GM18526 (cell line): Measurements from ENCODE around the gene MARCHF6.

Source experiments
- POLR2A ChIP-seq: IDR thresholded peaks from 3 replicates; pipeline ENCODE4 v1.6.1; 2011; ENCODE audit not compliant: insufficient read length; ENCODE audit errors: extremely low read depth

The MARCHF6 gene

DNA sequence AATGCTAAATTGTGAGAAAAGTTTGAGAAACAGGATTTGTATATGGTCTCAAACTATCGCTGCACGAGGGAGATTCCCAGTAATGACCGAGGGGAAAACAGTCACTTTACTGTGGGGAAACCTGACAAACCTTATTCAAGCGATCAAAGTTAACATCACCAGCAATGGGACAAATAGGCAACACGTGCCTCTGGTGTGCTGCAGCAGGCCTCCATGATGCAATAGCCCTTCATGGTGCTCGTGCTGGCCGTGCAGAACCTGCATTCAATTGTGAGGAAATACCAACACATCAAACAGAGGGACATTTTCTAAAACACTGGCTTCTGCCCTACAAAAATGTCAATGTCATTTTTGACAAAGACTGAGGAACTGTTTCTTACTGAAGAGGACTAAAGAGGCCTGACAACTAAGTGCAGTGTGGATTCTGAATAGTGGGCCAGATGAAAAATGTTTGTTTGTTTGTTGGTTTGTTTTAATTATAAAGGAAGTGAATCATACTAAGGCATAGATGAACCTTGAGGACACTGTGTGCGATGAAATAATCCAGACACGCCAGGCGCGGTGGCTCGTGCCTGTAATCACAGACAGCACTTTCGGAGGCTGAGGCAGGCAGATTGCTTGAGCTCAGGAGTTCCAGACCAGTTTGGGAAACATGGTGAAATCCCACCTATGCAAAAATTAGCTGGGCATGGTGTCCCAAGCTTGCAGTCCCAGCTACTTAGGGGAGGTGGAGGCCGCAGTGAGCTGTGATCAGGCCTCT lies 17.6 kb upstream of the MARCHF6 start:
- no peak for TF ChIP-seq POLR2A

DNA sequence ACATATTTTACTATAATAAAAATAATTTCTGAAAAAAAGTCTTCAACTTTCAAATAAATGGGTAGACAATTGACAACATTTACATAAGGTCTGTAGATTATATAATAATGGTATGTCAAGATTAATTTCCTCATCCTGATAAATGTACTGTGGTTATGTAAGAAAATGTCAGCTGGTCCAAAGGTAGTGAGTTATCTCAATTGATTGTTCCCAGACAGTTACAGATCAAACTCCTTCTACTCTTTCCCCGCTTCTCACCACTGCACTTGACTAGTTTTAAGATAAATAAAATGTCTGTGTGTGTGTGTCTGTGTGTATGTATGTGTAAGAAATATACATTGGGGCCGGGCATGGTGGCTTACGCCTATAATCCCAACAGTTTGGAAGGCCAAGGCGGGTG lies 16.4 kb upstream of the MARCHF6 start:
- no peak for TF ChIP-seq POLR2A

DNA sequence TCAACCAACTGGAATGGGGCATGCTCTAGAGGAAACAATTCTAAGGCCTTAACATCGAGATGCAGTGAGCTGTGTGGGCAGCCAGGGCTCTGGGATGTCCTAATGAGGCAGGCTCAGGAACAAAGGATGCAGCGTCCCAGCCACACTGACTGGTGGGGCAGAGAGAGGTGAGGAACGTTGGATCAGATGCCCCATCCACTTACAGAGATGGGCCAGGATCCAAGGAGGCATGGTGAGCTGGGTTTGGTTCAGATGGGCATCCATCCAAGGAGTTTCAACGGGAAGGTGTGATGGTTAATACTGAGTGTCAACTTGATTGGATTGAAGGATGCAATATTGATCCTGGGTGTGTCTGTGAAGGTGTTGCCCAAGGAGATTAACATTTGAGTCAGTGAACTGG lies 15.5 kb upstream of the MARCHF6 start:
- TF ChIP-seq POLR2A = no peak

- no peak for TF ChIP-seq POLR2A
These were observed 14.8 kb upstream of the MARCHF6 start for GRCh38 chr5:10338686-10339057.

- TF ChIP-seq POLR2A = no peak
These were observed 14.3 kb upstream of the MARCHF6 start for GRCh38 chr5:10339058-10339811.

DNA sequence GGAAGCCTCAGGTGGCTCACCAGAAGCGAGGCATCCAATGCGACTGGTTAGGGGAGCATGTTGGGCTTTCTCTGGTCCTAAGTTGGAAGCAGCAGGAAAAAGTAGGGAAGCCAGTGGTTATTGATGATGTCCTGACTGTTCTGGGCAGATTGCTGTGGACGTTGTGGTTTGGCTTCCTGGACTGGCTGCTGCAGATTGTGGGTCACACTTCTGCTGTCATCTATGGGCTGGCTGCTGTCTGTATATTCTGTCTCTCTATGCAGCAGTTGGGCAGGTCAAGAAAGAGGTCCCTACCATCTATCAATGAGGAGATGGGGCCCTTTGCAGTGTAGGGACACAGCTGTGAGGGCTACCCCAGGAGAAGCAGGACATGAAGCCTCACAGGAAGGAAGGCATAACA lies 13.5 kb upstream of the MARCHF6 start:
- TF ChIP-seq POLR2A = no peak

DNA sequence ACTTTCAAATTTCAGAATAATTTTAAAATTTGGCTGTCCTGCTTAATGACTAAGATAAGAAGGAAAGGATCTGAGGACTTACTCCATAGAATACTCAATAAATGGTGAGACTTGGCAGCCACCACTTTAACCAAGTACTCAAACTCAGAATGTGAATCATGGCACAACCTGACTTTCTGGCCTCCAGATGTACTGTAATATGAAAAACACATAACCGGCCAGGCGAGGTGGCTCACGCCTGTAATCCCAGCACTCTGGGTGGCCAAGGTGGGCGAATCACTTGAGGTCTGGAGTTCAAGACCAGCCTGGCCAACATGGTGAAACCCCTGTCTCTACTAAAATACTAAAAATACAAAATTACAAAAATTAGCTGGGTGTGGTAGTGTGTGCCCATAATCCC lies 10.0 kb upstream of the MARCHF6 start:
- TF ChIP-seq POLR2A = no peak

GRCh38 chr5:10348258-10348657 lies 5.2 kb upstream of the MARCHF6 start:
- TF ChIP-seq POLR2A = no peak

GRCh38 chr5:10351199-10351905 lies 2.1 kb upstream of the MARCHF6 start:
- no peak for TF ChIP-seq POLR2A

DNA sequence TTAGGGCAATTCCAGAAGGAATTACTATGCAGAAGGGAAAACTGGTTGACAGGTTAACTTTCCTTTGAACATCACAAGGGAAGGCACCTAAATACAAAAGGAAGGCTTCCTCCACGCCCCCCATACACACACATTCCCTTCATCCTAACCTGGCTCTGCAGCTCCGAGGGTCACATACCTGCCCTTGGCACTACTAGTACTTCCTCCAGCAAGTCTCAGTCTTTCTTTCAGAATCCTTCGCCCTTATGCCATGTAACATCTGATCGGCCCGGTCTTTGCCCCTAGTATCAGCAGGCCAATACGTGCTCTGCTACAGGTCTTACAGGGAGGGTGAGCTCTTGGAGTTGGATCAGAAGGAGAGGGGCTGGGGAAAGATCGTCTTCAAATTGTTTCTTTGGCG lies 1.6 kb upstream of the MARCHF6 start:
- no peak for TF ChIP-seq POLR2A

- TF ChIP-seq POLR2A = no peak
These were observed 860 bp upstream of the MARCHF6 start for GRCh38 chr5:10352430-10353240.

GRCh38 chr5:10354048-10354872 lies 765 bp downstream of the MARCHF6 start:
- no peak for TF ChIP-seq POLR2A

- no peak for TF ChIP-seq POLR2A
These were observed 1.8 kb downstream of the MARCHF6 start for GRCh38 chr5:10355071-10355889.

GRCh38 chr5:10358999-10359398 lies 5.5 kb downstream of the MARCHF6 start:
- TF ChIP-seq POLR2A = no peak

DNA sequence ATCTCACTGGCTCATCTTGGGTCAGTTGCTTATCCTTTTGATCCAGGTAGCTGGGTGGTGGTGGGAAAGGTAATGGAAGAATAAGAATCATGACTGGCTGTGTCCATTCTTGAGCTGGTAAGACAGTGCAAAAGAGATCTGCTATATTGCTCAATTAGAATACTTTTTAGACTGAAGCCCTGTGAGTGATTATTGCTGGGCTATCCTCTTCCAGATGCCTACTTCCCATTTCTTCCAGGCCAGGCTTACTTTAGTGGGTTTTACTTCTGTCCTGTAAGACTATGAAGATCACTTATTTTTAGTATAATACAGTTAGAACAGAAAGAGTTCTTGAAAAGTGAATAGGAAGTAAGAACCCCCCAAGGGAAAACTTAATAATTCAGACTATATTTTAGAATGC lies 7.2 kb downstream of the MARCHF6 start:
- no peak for TF ChIP-seq POLR2A
